Astrocyte of the cerebellum (primary cell): ENCODE results near the gene TMEM42.
"Not testable (repeated sequence)": the region's sequence is repeated elsewhere in the genome, so short reads cannot be mapped to it uniquely, and the experiment has no call there.

ENCODE experiments used
- DNase-seq: peaks from one replicate; pipeline ENCODE4 v3.0.0-alpha.2; 2011; ENCODE audit warnings: low read depth
- H3K4me3 ChIP-seq: 2 replicates; pipeline ENCODE4 v1.5.1; 2011; ENCODE audit warnings: mild to moderate bottlenecking, low read depth, low read length, moderate library complexity
- in situ Hi-C: cut with HindIII; loops from 2 replicates; pipeline ENCODE4 v1.10.0; 2017; ENCODE audit warnings: low sequenced_read_pairs
- TF ChIP-seq, protein P1 (sequence below): IDR thresholded peaks from 2 replicates; pipeline ENCODE4 v1.5.1; 2012; ENCODE audit warnings: low read length, low read depth, moderate library complexity, mild to moderate bottlenecking; ENCODE audit errors: missing control alignments

TMEM42 gene

DNA sequence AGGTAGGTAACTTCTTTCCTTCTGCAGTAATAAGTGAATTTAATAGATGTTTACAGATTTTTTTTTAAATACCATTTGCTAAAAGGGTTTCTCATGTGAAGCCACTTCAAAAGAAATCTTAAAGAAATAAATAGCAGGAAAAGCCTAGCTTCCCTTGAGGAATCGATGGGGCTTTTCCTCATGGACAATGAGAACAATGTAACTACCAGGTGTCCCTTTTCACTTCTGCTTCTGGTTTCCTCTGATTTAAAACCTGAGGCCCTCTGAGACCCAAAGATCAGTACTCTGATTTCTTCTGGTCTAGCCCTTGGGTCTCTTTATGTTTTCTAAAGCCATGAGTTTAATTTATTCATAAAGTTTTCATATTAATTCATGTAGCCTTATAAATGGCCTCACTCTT lies 13.1 kb upstream of the TMEM42 start:
- no peak overlapping the region for H3K4me3 ChIP-seq
- in situ Hi-C loops, result no loop called here
- TF ChIP-seq, protein P1, sequence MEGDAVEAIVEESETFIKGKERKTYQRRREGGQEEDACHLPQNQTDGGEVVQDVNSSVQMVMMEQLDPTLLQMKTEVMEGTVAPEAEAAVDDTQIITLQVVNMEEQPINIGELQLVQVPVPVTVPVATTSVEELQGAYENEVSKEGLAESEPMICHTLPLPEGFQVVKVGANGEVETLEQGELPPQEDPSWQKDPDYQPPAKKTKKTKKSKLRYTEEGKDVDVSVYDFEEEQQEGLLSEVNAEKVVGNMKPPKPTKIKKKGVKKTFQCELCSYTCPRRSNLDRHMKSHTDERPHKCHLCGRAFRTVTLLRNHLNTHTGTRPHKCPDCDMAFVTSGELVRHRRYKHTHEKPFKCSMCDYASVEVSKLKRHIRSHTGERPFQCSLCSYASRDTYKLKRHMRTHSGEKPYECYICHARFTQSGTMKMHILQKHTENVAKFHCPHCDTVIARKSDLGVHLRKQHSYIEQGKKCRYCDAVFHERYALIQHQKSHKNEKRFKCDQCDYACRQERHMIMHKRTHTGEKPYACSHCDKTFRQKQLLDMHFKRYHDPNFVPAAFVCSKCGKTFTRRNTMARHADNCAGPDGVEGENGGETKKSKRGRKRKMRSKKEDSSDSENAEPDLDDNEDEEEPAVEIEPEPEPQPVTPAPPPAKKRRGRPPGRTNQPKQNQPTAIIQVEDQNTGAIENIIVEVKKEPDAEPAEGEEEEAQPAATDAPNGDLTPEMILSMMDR, result no peak
- no peak for DNase-seq

DNA sequence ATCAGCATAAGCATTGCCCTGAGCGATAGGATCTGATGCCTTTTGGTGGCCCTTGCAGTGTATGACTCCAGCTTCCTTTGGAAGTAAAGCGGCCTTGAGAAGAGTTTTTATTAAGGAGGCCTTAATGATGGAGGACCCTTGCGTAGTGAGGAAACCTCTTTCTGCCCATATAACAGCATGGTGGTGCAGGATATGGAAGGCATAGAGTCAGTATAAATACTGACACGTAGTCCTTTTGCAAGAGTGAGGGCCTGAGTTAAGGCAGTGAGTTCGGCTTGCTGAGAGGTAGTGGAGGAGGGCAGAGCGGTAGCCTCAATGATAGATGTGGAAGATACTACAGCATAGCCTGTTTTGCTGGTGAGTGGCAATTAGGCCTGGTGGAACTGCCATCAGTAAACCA lies 5.0 kb upstream of the TMEM42 start:
- in situ Hi-C loops, H3K4me3 ChIP-seq, DNase-seq: not testable (repeated sequence)

DNA sequence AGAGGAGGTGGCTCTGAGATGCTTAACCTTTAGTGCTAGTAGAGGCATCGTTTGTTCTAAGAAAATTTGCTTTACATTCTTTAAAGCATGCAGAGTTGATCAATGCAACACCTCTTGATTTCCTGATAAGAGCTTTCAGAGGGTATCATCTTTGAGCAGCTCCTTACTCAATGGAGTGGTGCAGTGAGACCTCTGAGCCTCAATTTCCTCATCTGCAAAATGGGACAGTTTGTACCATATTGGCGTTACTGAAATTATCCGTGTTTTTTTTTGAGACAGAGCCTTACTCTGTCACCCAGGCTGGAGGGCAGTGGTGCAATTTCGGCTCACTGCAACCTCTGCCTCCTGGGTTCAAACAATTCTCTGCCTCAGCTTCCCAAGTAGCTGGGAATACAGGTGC lies 1.6 kb upstream of the TMEM42 start:
- TF ChIP-seq, protein P1, result no peak
- in situ Hi-C loops, result no loop called here
- no peak for DNase-seq
- H3K4me3 ChIP-seq, result no peak overlapping the region

DNA sequence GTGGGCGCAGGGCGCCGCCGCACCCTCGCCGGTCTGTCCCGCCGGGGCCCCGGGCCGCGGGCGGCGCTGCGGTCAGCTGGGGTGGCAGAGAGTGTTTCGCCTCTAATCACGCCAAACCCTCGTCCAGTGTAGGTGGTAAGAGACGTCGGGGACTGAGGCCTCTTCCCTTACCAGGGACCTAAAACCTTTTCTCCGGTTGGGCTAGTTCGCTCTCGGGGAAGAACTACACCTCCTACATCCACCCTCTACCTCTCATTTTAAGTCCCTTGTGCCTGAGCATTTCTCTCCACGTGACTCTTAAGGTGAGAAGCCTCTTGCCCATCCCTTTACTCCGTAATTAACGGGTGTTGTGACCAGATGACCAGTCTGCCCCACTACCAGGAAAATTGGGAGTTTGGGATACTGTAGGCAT lies 520 bp downstream of the TMEM42 start:
- TF ChIP-seq, protein P1, result no peak
- no peak for DNase-seq
- H3K4me3 ChIP-seq, result peak overlapping the region; percentile 64
- in situ Hi-C loops, result no loop called here

DNA sequence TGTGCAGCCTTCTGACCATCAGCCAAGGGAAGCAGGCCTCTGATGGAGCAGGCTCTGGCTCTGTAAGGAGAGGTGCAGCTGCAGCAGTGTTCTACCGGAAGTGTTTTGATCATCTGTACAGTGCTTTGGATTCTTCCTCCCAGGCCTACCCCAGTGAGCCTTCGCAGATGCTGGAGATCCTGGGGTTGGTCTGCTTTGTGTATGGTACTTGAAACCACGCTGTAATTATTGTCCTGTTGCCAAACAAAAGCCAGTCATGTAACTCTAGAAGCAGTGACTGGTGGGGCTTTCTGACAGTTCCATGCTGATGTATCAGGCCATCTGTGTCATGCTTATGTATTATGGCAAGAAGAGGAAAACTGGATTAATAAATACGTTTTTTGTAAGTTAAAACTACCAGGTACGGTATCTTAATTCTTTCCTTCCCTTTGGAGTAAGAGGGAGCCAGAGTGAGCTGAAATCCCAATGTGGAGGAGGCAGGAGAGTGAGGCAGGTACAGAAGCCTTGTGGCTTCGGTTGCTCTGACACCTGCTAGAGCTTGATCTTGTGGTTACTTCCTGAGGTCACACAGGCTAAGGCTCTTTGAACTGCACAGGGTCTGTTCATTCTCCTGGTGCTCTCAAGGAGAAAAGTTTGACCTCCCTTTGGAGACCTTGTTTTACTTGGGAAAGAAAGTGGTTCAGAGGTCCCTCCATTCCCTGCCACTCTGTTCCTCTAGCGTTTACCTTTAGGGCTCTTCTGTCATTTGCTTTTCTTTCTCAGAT lies 3.7 kb downstream of the TMEM42 start:
- TF ChIP-seq, protein P1, result no peak
- in situ Hi-C loops, result no loop called here
- no peak overlapping the region for H3K4me3 ChIP-seq
- DNase-seq, result no peak

DNA sequence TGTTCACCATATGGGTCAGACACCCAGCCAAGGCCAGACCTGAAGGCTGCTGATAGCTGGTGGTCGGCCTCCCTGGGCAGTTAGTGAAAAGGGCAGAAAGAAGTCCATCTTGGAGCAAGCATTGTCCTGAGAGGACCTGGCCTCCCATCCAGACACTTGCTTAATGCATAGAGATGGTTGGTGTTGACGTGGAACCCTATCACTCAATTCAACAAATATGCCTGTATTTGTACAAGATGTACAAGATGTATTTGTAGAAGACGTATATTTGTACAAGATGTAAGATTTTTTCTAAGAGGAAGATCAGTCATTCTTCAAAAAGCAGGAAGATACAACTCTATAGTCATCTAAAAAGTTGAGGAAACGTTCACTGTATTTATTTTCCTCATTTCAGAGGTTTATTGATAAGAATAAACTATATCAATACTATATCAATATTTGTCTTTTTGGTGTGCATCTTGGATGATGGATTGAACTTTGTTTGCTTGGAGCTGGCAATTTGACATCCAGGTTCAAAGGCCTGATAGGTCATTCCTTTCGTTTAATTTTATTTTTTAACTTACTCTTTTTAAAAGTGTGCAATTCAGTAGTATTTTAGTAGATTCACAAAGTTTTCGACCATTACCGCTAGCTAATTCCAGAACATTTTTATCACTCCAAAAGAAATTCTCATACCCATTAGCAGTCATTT lies 5.9 kb downstream of the TMEM42 start:
- TF ChIP-seq, protein P1, result no peak
- DNase-seq, result no peak
- no peak overlapping the region for H3K4me3 ChIP-seq
- in situ Hi-C loops, result no loop called here

DNA sequence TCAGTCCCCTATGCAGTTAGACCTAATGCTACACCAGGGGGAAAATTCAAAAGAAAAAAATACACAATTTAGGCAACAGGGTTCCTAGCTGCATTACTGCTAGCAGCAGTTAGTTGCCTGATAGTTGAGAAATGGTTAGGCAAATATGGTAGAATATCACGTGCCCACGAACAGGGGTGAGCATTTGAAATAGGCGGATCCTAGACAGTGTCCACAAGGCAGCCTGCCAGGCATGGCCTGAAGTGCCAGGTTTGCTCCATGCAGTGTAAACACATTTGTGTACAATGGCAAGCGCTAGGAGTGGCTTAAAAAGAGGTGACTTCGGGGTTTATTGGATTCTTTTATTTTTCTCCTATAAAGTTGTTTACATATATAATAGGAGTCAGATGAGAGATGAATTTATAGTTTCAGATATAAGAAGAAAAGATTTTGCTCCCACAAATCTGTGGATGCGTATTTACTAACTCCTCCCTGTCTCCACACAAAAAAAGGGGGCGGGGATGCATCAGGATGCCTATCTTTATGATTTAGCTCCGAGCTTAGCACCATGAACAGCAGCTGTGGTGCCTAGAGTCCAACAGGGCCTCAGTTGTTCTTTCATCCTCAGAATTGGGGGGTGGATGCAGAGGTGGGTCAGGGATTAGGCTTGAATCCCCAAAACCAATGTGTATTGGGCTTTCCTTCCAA lies 8.8 kb downstream of the TMEM42 start:
- no peak for DNase-seq
- no peak overlapping the region for H3K4me3 ChIP-seq
- TF ChIP-seq, protein P1, result no peak
- in situ Hi-C loops, result no loop called here
